ENCODE measurements around the gene PRSS8. TPM values are rescaled to one million over a fixed set of nuclear protein-coding genes. Genes with fewer than 3 reads are reported as not detected.
A peak's percentile ranks its signal among the peaks of the same experiment; 100 is the strongest.

PRSS8 gene
- total and polyA plus RNA-seq, 3 experiments from 2014 or later, result not detected

GRCh38 chr16:31111881-31112466, 23.6 kb downstream of the PRSS8 start:
- peak overlapping the region in 1 of 8 donors; percentile 89 for H3K27ac Mint-ChIP-seq
- H3K4me3 Mint-ChIP-seq, result peak overlapping the region in 1 of 7 donors; percentile 24
- Histone ChIP-seq H3K4me3 (ENCODE audit: low read length) (no peak overlapping the region), H3K4me1 (ENCODE audit: insufficient read depth, low read length) (peaks cover 11% of the 10 kb centered on the region), H3K27me3 (ENCODE audit: insufficient read depth, low read length, poor library complexity, severe bottlenecking) (no peaks in the 10 kb centered on the region), H3K27ac (ENCODE audit: low read depth, low read length) (no peak overlapping the region), H3K9me3 (ENCODE audit: low read length) (no peaks in the 10 kb centered on the region), H3K36me3 (ENCODE audit: insufficient read depth, low read length) (no peaks in the 10 kb centered on the region)
- H3K4me1 Mint-ChIP-seq, result peaks cover 13 to 17% (median 14%) of the 10 kb centered on the region in 3 donors
- DNase-seq, result no peak
- H3K36me3 Mint-ChIP-seq, result peaks cover 0 to 34% (median 0%) of the 10 kb centered on the region in 3 donors
- ChIA-PET POLR2A (no interaction called here), CTCF (interaction anchor here (2.1 kb wide), 1 partner anchor 30 kb away, joined by 8 read pairs; no protein-coding TSS in a partner anchor)
- H3K27me3 Mint-ChIP-seq, result no peaks in the 10 kb centered on the region
- no peaks in the 10 kb centered on the region for H3K9me3 Mint-ChIP-seq

GRCh38 chr16:31110106-31111034, 25.2 kb downstream of the PRSS8 start:
- H3K9me3 ChIP-seq (ENCODE audit: low read length), result no peaks in the 10 kb centered on the region
- Mint-ChIP-seq H3K27me3 (no peaks in the 10 kb centered on the region), H3K4me1 (peaks cover 16 to 21% (median 17%) of the 10 kb centered on the region in 3 donors), H3K4me3 (peak overlapping the region; percentile 39 to 84 (median 54)), H3K9me3 (no peaks in the 10 kb centered on the region), H3K36me3 (peaks cover 0 to 34% (median 0%) of the 10 kb centered on the region in 3 donors), H3K27ac (peak overlapping the region in 5 of 8 donors; percentile 17 to 84 (median 68))
- no peak overlapping the region for H3K27ac ChIP-seq (ENCODE audit: low read depth, low read length)
- no peak for DNase-seq
- CTCF ChIA-PET, result interaction anchor here (0.9 kb wide), 1 partner anchor 32 kb away, joined by 4 read pairs; no protein-coding TSS in a partner anchor
- peaks cover 11% of the 10 kb centered on the region for H3K4me1 ChIP-seq (ENCODE audit: insufficient read depth, low read length)
- no peaks in the 10 kb centered on the region for H3K27me3 ChIP-seq (ENCODE audit: insufficient read depth, low read length, poor library complexity, severe bottlenecking)
- H3K4me3 ChIP-seq (ENCODE audit: low read length), result no peak overlapping the region
- no peaks in the 10 kb centered on the region for H3K36me3 ChIP-seq (ENCODE audit: insufficient read depth, low read length)
- POLR2A ChIA-PET, result no interaction called here

GRCh38 chr16:31109622-31110021, 25.9 kb downstream of the PRSS8 start:
- H3K4me3 Mint-ChIP-seq, result peak overlapping the region; percentile 77 to 84 (median 82)
- Histone ChIP-seq H3K4me3 (ENCODE audit: low read length) (no peak overlapping the region), H3K9me3 (ENCODE audit: low read length) (no peaks in the 10 kb centered on the region), H3K36me3 (ENCODE audit: insufficient read depth, low read length) (no peaks in the 10 kb centered on the region), H3K27me3 (ENCODE audit: insufficient read depth, low read length, poor library complexity, severe bottlenecking) (no peaks in the 10 kb centered on the region), H3K4me1 (ENCODE audit: insufficient read depth, low read length) (peaks cover 11% of the 10 kb centered on the region), H3K27ac (ENCODE audit: low read depth, low read length) (no peak overlapping the region)
- no peaks in the 10 kb centered on the region for H3K9me3 Mint-ChIP-seq
- peaks cover 16 to 21% (median 17%) of the 10 kb centered on the region in 3 donors for H3K4me1 Mint-ChIP-seq
- ChIA-PET CTCF (interaction anchor here (0.9 kb wide), 1 partner anchor 33 kb away, joined by 4 read pairs; no protein-coding TSS in a partner anchor), POLR2A (interaction anchor here (2.6 kb wide), 1 partner anchor 8 kb away, joined by 12 read pairs; the partner anchor contains the start of gene KAT8)
- peak overlapping the region in 4 of 8 donors; percentile 54 to 87 (median 74) for H3K27ac Mint-ChIP-seq
- peaks cover 0 to 34% (median 0%) of the 10 kb centered on the region in 3 donors for H3K36me3 Mint-ChIP-seq
- DNase-seq, result no peak
- no peaks in the 10 kb centered on the region for H3K27me3 Mint-ChIP-seq

GRCh38 chr16:31108794-31109558, 26.6 kb downstream of the PRSS8 start:
- peak overlapping the region; percentile 75 for H3K27ac ChIP-seq (ENCODE audit: low read depth, low read length)
- CTCF ChIA-PET, result no interaction called here
- peaks cover 0 to 34% (median 0%) of the 10 kb centered on the region in 3 donors for H3K36me3 Mint-ChIP-seq

GRCh38 chr16:31108035-31108793, 27.3 kb downstream of the PRSS8 start, which contains the start of gene BCKDK:
BCKDK (plus strand) TSS chr16:31108386; CDS start chr16:31109224, 838 bp downstream.
- CTCF ChIA-PET, result interaction anchor here (0.9 to 1.7 kb wide), 3 partner anchors 15 to 124 kb away, joined by 3 to 4 read pairs (median 3); no protein-coding TSS in a partner anchor
- POLR2A ChIA-PET, result interaction anchor here (1.1 to 2.6 kb wide), 2 partner anchors 9 to 72 kb away, joined by 3 to 12 read pairs; partner anchors contain the start of genes FUS and KAT8
- H3K4me3 Mint-ChIP-seq, result peak within 1 kb of the TSS; percentile 80 to 94 (median 84)

More at GRCh38 chr16:31108794-31109558, 26.6 kb downstream of the PRSS8 start:
- POLR2A ChIA-PET, result interaction anchor here (2.6 kb wide), 1 partner anchor 9 kb away, joined by 12 read pairs; the partner anchor contains the start of gene KAT8
- no peak for DNase-seq
- Histone ChIP-seq H3K27me3 (ENCODE audit: insufficient read depth, low read length, poor library complexity, severe bottlenecking) (no peaks in the 10 kb centered on the region), H3K4me3 (ENCODE audit: low read length) (peak overlapping the region; percentile 68), H3K9me3 (ENCODE audit: low read length) (no peaks in the 10 kb centered on the region), H3K4me1 (ENCODE audit: insufficient read depth, low read length) (peaks cover 11% of the 10 kb centered on the region), H3K36me3 (ENCODE audit: insufficient read depth, low read length) (no peaks in the 10 kb centered on the region)
- H3K4me3 Mint-ChIP-seq, result peak overlapping the region; percentile 77 to 84 (median 82)
- H3K27me3 Mint-ChIP-seq, result no peaks in the 10 kb centered on the region
- no peaks in the 10 kb centered on the region for H3K9me3 Mint-ChIP-seq
- H3K27ac Mint-ChIP-seq, result peak overlapping the region in 4 of 8 donors; percentile 32 to 87 (median 70)
- peaks cover 16 to 21% (median 17%) of the 10 kb centered on the region in 3 donors for H3K4me1 Mint-ChIP-seq

GRCh38 chr16:31107465-31107867, 28.1 kb downstream of the PRSS8 start:
- Histone ChIP-seq H3K36me3 (ENCODE audit: insufficient read depth, low read length) (no peaks in the 10 kb centered on the region), H3K27me3 (ENCODE audit: insufficient read depth, low read length, poor library complexity, severe bottlenecking) (no peaks in the 10 kb centered on the region), H3K9me3 (ENCODE audit: low read length) (no peaks in the 10 kb centered on the region), H3K4me3 (ENCODE audit: low read length) (no peak overlapping the region), H3K4me1 (ENCODE audit: insufficient read depth, low read length) (peaks cover 11% of the 10 kb centered on the region), H3K27ac (ENCODE audit: low read depth, low read length) (peak overlapping the region; percentile 75)
- DNase-seq, result no peak
- H3K27me3 Mint-ChIP-seq, result no peaks in the 10 kb centered on the region
- peak overlapping the region; percentile 80 to 94 (median 84) for H3K4me3 Mint-ChIP-seq
- ChIA-PET CTCF (interaction anchor here (0.9 to 1.7 kb wide), 4 partner anchors 10 to 123 kb away, joined by 3 to 4 read pairs (median 3); partner anchors contain the start of gene KAT8), POLR2A (interaction anchor here (1.1 to 2.6 kb wide), 2 partner anchors 10 to 73 kb away, joined by 3 to 12 read pairs; partner anchors contain the start of genes FUS and KAT8)
- H3K4me1 Mint-ChIP-seq, result peaks cover 16 to 21% (median 17%) of the 10 kb centered on the region in 3 donors
- H3K27ac Mint-ChIP-seq, result peak overlapping the region in 6 of 8 donors; percentile 72 to 90 (median 85)
- H3K9me3 Mint-ChIP-seq, result no peaks in the 10 kb centered on the region
- H3K36me3 Mint-ChIP-seq, result peaks cover 0 to 29% (median 0%) of the 10 kb centered on the region in 3 donors

More at GRCh38 chr16:31108035-31108793, 27.3 kb downstream of the PRSS8 start, which contains the start of gene BCKDK:
- Histone ChIP-seq H3K36me3 (ENCODE audit: insufficient read depth, low read length) (no peaks in the 10 kb centered on the region), H3K27me3 (ENCODE audit: insufficient read depth, low read length, poor library complexity, severe bottlenecking) (no peaks in the 10 kb centered on the region), H3K4me1 (ENCODE audit: insufficient read depth, low read length) (peaks cover 11% of the 10 kb centered on the region), H3K9me3 (ENCODE audit: low read length) (no peaks in the 10 kb centered on the region), H3K4me3 (ENCODE audit: low read length) (peak within 1 kb of the TSS; percentile 68), H3K27ac (ENCODE audit: low read depth, low read length) (peak within 1 kb of the TSS; percentile 75)
- H3K27me3 Mint-ChIP-seq, result no peaks in the 10 kb centered on the region
- peak within 1 kb of the TSS; percentile 51 to 99 (median 85) for H3K27ac Mint-ChIP-seq
- peak; percentile 43 to 68 (median 49) for DNase-seq
- H3K4me1 Mint-ChIP-seq, result peaks cover 16 to 21% (median 17%) of the 10 kb centered on the region in 3 donors
- no peaks in the 10 kb centered on the region for H3K9me3 Mint-ChIP-seq
- peaks cover 0 to 34% (median 0%) of the 10 kb centered on the region in 3 donors for H3K36me3 Mint-ChIP-seq
